Measurements from ENCODE around the gene BICRA. TPM values are rescaled to one million over a fixed set of nuclear protein-coding genes. Genes with fewer than 3 reads are reported as not detected.
"Not testable (repeated sequence)": the region's sequence is repeated elsewhere in the genome, so short reads cannot be mapped to it uniquely, and the experiment has no call there.

The BICRA gene
- total and polyA plus RNA-seq, 3 donors from 2014 or later = 9.2 to 19.2 (median 13.5) TPM

DNA sequence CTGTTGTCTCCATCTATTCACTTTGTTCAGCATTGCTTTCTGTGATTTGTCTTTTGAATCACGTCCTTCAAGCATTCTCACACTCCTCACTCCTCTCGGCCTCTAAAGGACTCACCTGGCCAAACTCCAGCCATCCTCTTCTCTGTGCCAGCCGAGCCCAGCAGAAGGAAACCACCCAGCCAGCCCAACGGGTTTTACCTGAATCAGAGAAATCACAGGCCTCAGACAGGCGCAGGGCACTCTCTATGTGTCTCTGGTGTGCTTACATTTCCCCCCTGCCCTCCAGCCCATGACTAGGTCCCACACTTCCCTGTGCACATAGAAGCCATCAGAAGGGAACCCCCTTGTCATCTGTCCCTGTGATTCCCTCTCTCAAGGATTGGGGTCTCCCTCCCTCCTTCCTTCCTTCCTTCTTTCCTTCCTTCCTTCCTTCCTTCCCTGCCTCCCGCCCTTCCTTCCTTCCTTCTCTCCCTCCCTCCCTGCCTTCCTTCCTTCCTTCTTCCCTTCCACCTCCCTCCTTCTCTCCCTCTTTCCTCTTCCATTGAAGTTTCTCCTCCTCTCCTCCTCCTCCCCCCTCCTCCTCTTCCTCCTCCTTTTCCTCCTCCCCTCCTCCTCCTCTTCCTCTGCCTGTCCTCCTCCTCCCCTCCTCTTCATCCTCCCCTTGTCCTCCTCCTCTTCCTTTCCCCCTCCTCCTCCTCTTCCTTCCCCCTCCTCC, 27.2 kb upstream of the BICRA start:
- Histone ChIP-seq H3K4me3 (no peak overlapping the region), H3K27me3 (no peaks in the 10 kb centered on the region), H3K27ac (peak overlapping the region in 1 of 2 donors; percentile 53), H3K9me3 (no peaks in the 10 kb centered on the region), H3K36me3 (ENCODE audit: low read depth, missing control alignments) (no peaks in the 10 kb centered on the region), H3K4me1 (peaks cover 9% of the 10 kb centered on the region)
- intact Hi-C loops (cut with DNase I; ENCODE audit: low total_unique reads) = no loop called here
- no peak for DNase-seq
- TF ChIP-seq POLR2A (IDR thresholded peaks at IDR 0.05) = no peak
- TF ChIP-seq, protein P1, sequence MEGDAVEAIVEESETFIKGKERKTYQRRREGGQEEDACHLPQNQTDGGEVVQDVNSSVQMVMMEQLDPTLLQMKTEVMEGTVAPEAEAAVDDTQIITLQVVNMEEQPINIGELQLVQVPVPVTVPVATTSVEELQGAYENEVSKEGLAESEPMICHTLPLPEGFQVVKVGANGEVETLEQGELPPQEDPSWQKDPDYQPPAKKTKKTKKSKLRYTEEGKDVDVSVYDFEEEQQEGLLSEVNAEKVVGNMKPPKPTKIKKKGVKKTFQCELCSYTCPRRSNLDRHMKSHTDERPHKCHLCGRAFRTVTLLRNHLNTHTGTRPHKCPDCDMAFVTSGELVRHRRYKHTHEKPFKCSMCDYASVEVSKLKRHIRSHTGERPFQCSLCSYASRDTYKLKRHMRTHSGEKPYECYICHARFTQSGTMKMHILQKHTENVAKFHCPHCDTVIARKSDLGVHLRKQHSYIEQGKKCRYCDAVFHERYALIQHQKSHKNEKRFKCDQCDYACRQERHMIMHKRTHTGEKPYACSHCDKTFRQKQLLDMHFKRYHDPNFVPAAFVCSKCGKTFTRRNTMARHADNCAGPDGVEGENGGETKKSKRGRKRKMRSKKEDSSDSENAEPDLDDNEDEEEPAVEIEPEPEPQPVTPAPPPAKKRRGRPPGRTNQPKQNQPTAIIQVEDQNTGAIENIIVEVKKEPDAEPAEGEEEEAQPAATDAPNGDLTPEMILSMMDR (IDR thresholded peaks at IDR 0.05) = no peak
- 59 to 62% methylated on average over 6 of the region's 6 CpGs for WGBS, 2 donors

DNA sequence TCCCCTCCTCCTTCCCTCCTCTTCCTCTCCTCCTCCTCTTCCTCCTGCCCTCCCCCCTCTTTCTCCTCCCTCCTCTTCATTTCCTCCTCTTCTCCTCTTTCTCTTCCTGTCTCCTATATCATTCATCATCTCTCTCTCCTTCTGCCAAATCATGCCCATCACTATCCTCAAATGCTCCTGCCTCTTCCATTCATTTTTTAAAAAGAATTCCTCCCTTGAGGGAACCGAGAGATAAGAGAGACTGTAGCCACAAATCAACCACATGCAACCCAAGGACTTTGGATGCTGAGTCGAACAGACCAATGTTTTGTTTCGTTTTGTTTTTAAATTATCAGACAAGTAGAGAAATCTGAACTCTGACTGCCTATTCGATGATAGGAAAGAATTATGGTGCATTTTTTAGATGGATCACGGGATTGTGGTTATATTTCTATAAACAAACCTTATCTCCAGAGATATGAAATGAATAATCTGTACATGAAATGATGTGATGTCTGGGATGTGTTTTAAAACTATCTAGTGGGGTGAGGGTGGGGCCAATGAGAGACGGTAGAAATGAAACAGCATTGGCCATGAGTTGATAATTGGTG, 26.5 kb upstream of the BICRA start:
- Histone ChIP-seq H3K27ac (peak overlapping the region in 1 of 2 donors; percentile 53), H3K9me3 (no peaks in the 10 kb centered on the region), H3K4me1 (peaks cover 9% of the 10 kb centered on the region), H3K4me3 (no peak overlapping the region), H3K36me3 (ENCODE audit: low read depth, missing control alignments) (no peaks in the 10 kb centered on the region), H3K27me3 (no peaks in the 10 kb centered on the region)
- peak; percentile 40 for DNase-seq
- intact Hi-C loops (cut with DNase I; ENCODE audit: low total_unique reads) = no loop called here
- 31 to 34% methylated on average over 6 of the region's 6 CpGs for WGBS, 2 donors
- TF ChIP-seq, protein P1 (IDR thresholded peaks at IDR 0.05) = no peak
- TF ChIP-seq POLR2A (IDR thresholded peaks at IDR 0.05) = no peak

DNA sequence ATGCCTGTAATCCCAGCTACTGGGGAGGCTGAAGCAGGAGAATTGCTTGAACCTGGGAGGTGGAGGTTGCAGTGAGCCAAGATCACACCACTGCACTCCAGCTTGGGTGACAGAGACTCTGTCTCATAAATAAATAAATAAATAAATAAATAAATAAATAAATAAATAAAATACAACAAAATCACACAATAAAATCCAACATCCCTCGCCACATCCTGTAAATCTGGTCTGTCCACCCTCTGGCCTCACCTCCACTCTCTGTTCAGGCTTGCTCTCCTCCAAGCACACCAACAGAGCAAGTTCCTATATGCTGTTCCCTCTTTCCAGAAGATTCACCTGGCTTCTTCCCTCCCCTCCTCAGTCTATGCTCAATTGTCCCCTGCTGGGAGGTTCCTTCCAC, 25.8 kb upstream of the BICRA start:
- H3K27me3 ChIP-seq; H3K4me1 ChIP-seq; H3K9me3 ChIP-seq; H3K4me3 ChIP-seq; DNase-seq; H3K36me3 ChIP-seq (ENCODE audit: low read depth, missing control alignments); intact Hi-C loops (cut with DNase I; ENCODE audit: low total_unique reads): not testable (repeated sequence)
- WGBS, 2 donors = 87 to 97% methylated on average over 1 of the region's 1 CpG
- peak overlapping the region in 1 of 2 donors; percentile 53 for H3K27ac ChIP-seq

DNA sequence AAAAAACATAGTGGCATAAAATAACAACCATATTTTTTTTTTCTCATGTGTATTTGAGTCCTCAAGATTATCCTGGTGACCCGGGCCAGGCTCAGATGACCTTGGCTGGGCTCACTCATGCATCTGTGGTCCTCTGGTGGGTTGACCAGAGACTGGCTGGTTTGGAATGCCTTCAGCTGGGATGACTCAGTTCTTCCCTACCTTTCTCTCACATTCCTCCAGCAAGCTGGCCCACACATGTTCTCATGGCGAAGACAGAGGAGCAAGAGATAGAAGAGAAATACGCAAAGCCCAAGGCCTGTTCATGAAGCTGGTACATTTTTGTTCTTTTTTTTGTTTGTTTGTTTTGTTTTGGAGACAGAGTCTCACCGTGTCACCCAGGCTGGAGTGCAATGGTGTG, 21.6 kb upstream of the BICRA start:
- TF ChIP-seq POLR2A (IDR thresholded peaks at IDR 0.05) = no peak
- TF ChIP-seq, protein P1 (IDR thresholded peaks at IDR 0.05) = no peak
- Histone ChIP-seq H3K27me3 (no peaks in the 10 kb centered on the region), H3K36me3 (ENCODE audit: low read depth, missing control alignments) (no peaks in the 10 kb centered on the region), H3K4me3 (no peak overlapping the region), H3K4me1 (peaks cover 6% of the 10 kb centered on the region), H3K9me3 (no peaks in the 10 kb centered on the region), H3K27ac (no peak overlapping the region)
- 77 to 91% methylated on average over 4 of the region's 4 CpGs for WGBS, 2 donors
- intact Hi-C loops (cut with DNase I; ENCODE audit: low total_unique reads) = no loop called here
- no peak for DNase-seq

DNA sequence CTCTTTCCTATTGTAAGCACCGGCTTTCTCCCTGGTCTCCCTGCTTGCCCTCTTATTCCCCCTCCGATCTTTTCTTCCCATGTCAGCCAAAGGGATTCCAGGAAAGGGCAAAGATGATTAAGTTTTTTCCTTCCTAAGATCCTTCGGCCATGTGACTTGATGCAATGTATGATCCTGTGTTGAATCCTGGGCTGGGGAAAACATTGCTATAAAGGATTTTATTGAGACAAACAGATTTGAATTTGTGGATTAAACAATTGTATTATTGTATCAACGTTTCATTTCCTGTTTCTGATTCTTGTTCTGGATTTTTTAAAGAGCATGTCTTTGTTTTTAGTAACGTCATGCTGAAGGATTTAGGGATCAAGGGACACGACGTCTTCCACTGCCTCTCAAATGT, 19.1 kb upstream of the BICRA start:
- no peaks in the 10 kb centered on the region for H3K36me3 ChIP-seq (ENCODE audit: low read depth, missing control alignments)
- TF ChIP-seq, protein P1 (IDR thresholded peaks at IDR 0.05) = no peak
- TF ChIP-seq POLR2A (IDR thresholded peaks at IDR 0.05) = no peak
- no peaks in the 10 kb centered on the region for H3K27me3 ChIP-seq
- H3K4me1 ChIP-seq = no peaks in the 10 kb centered on the region
- H3K9me3 ChIP-seq = no peaks in the 10 kb centered on the region
- H3K4me3 ChIP-seq = no peak overlapping the region
- H3K27ac ChIP-seq = peak overlapping the region; percentile 19 to 50
- 47 to 57% methylated on average over 7 of the region's 7 CpGs for WGBS, 2 donors
- DNase-seq = no peak
- intact Hi-C loops (cut with DNase I; ENCODE audit: low total_unique reads) = no loop called here

Data from testis (tissue), 3 donors.